SU-DHL-6 (cell line): ENCODE measurements around the gene ZNF273.

Source experiments
- EZH2phosphoT487 ChIP-seq: fragments of 200-600 bp; sonication (generic), shearing (Covaris generic); conservative IDR thresholded peaks from 2 replicates; pipeline ENCODE4 v1.6.1; 2018; ENCODE audit warnings: mild to moderate bottlenecking, antibody characterized with exemption, low read length, moderate library complexity, mixed read lengths
- TF ChIP-seq, protein P1 (sequence below): fragments of 200-600 bp; sonication (generic); IDR thresholded peaks from one replicate; pipeline ENCODE4 v1.5.1; 2017; ENCODE audit warnings: antibody characterized with exemption, mild to moderate bottlenecking, low read length, moderate library complexity; ENCODE audit not compliant: insufficient read depth, poor library complexity, severe bottlenecking

DNA sequence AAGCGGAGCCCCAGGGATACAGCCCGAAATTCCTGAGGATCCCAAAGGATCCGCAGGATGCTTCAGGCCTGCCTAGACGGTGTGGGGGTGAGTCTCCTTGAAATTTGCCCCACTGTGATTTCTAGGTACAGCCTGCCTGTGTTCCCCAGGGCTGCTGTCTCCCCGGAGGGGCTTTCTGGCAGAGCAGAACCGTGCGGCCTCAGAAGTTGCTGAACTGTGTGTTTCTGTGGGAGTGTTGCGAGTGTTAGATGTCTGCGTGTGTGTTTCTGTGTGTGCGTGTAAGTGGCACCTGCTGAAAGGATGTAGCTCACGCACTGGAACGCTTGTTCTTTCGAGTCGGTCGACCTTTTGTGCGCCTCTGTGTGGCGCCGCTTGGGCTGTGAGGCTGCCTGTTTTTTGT, 27.8 kb upstream of the ZNF273 start:
- TF ChIP-seq, protein P1, sequence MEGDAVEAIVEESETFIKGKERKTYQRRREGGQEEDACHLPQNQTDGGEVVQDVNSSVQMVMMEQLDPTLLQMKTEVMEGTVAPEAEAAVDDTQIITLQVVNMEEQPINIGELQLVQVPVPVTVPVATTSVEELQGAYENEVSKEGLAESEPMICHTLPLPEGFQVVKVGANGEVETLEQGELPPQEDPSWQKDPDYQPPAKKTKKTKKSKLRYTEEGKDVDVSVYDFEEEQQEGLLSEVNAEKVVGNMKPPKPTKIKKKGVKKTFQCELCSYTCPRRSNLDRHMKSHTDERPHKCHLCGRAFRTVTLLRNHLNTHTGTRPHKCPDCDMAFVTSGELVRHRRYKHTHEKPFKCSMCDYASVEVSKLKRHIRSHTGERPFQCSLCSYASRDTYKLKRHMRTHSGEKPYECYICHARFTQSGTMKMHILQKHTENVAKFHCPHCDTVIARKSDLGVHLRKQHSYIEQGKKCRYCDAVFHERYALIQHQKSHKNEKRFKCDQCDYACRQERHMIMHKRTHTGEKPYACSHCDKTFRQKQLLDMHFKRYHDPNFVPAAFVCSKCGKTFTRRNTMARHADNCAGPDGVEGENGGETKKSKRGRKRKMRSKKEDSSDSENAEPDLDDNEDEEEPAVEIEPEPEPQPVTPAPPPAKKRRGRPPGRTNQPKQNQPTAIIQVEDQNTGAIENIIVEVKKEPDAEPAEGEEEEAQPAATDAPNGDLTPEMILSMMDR, result no peak
- TF ChIP-seq EZH2phosphoT487, result no peak
